Sigmoid colon (tissue), 4 donors: ENCODE measurements around the gene TMEM52.

ENCODE experiments used
- EP300 ChIP-seq, 4 donors: sonication (generic); formaldehyde crosslinking; IDR thresholded peaks; one replicate each; pipeline ENCODE4 v1.6.1; 2017; ENCODE audit warnings: antibody characterized with exemption in 4 of 4
- POLR2AphosphoS5 ChIP-seq, 4 donors: sonication (generic); formaldehyde crosslinking; IDR thresholded peaks; one replicate each; pipeline ENCODE4 v1.6.1; 2017; ENCODE audit warnings: antibody characterized with exemption in 4 of 4
- TF ChIP-seq, protein P1 (sequence below), 4 experiments: fragments of 450-650 bp in 3 of 4; fragments of 200-600 bp in 1 of 4; IDR thresholded peaks; one replicate each; pipeline ENCODE4 v1.5.1; 2016 to 2019; ENCODE audit warnings: antibody characterized with exemption in 4 of 4, mild to moderate bottlenecking in 3 of 4, moderate library complexity in 2 of 4

DNA sequence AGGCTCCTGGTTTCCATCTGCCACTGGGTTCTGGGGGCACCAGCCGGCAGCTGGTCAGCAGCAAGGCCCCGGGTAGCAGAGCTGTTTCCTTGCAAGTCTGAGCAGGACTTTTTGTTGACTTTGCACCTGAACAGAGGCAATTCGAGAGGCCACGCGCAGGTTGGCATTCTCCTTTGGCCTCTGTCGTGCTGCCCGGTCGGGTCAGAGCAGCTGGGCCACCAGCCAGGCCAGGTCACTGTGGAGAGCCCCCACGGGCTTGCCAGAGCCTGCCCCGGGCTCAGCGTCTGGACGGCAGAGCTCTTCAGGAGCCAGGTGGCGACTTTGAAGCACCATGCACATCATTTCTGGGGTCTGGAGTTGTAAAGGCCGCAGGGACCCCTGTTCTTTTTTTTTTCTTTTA, 28.4 kb upstream of the TMEM52 start:
- TF ChIP-seq, protein P1, sequence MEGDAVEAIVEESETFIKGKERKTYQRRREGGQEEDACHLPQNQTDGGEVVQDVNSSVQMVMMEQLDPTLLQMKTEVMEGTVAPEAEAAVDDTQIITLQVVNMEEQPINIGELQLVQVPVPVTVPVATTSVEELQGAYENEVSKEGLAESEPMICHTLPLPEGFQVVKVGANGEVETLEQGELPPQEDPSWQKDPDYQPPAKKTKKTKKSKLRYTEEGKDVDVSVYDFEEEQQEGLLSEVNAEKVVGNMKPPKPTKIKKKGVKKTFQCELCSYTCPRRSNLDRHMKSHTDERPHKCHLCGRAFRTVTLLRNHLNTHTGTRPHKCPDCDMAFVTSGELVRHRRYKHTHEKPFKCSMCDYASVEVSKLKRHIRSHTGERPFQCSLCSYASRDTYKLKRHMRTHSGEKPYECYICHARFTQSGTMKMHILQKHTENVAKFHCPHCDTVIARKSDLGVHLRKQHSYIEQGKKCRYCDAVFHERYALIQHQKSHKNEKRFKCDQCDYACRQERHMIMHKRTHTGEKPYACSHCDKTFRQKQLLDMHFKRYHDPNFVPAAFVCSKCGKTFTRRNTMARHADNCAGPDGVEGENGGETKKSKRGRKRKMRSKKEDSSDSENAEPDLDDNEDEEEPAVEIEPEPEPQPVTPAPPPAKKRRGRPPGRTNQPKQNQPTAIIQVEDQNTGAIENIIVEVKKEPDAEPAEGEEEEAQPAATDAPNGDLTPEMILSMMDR (IDR thresholded peaks at IDR 0.05): no peak
- TF ChIP-seq EP300 (IDR thresholded peaks at IDR 0.05): no peak
- no peak for TF ChIP-seq POLR2AphosphoS5 (IDR thresholded peaks at IDR 0.05)
